Left colon (tissue), 2 donors: Measurements from ENCODE around the gene CEBPA. TPM values are rescaled to one million over a fixed set of nuclear protein-coding genes. Genes with fewer than 3 reads are reported as not detected.

Experiments used
- ATAC-seq: fragments of 200-7000 bp; cut with Tn5 transposase; one replicate; pipeline ENCODE4 v1.9.1; 2020; ENCODE audit warnings: mild to moderate bottlenecking, moderate library complexity
- DNase-seq, 2 donors: peaks; one replicate each; pipeline ENCODE4 v3.0.0-alpha.2; 2020
- intact Hi-C, 2 donors: fragments of 100-400 bp; cut with DNase I in 1 of 2; cut with micrococcal nuclease in 1 of 2; formaldehyde crosslinking; loops; one replicate each; pipeline versions ENCODE4 v1.11.2 to v1.14.0; 2022; cut with DNase I, micrococcal nuclease
- long read RNA-seq: library from polyadenylated mRNA; unstranded; transcript quantifications from one replicate; pipeline ENCODE4 v2.0.0, GENCODE V29; 2021
- total RNA-seq, 2 donors: library from RNA; stranded (reverse); fragmentation: NEBNext Ultra II Directional; extraction: Animal tissue kit (Norgen Biotek cat#: 25700); gene quantifications; one replicate each; pipeline ENCODE4 v1.2.1, GENCODE V29; 2021
- donor health status: DM: no; HTN: no; CAD: no.
- donor health status: DM: yes; HTN: yes; CAD: no.

CEBPA gene
- total RNA-seq, result 10 to 100 TPM; 70.6 to 73.5 TPM
- long read RNA-seq, transcript CEBPA-201 (1 exons, 2,631 nt), result major isoform, 192 of 192 reads
- long read RNA-seq, partial matches to known transcripts, result 0 of 192 reads
- long read RNA-seq, other reads (novel, unspliced or antisense), result 0 of 192 reads

DNA sequence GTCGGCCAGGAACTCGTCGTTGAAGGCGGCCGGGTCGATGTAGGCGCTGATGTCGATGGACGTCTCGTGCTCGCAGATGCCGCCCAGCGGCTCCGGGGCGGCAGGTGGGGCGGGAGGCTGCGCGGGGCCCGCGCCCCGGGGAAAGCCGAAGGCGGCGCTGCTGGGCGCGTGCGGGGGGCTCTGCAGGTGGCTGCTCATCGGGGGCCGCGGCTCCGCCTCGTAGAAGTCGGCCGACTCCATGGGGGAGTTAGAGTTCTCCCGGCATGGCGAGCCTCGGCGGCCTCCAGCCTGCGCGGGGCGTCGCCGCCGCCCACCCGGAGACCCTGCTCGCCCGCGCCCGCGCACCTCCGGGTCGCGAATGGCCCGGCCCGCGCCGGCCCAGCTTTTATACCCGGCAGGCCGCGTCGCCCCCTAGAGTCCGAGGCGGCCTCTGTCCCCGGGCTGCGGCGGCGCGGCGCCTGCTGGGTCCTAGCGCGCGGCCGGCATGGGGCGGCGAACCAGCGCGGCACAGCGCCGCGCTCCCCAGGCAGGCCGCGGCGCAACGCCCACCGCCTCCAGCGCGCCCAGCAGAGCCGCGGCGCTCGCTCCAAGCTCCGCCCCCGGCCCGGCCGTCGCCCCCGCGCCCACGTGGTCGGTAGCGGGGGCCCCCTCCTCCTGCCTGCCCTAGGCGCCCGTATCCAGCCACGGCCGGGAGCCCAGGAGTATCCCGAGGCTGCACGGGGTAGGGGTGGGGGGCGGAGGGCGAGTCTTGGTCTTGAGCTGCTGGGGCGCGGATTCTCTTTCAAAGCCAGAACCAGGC, at the start of gene CEBPA:
Gene CEBPA (minus strand): TSS at position 360 of the 799 bp plus-strand sequence. CDS start 120 bp downstream, at position 240.
- ATAC-seq, result peak; percentile 63

DNA sequence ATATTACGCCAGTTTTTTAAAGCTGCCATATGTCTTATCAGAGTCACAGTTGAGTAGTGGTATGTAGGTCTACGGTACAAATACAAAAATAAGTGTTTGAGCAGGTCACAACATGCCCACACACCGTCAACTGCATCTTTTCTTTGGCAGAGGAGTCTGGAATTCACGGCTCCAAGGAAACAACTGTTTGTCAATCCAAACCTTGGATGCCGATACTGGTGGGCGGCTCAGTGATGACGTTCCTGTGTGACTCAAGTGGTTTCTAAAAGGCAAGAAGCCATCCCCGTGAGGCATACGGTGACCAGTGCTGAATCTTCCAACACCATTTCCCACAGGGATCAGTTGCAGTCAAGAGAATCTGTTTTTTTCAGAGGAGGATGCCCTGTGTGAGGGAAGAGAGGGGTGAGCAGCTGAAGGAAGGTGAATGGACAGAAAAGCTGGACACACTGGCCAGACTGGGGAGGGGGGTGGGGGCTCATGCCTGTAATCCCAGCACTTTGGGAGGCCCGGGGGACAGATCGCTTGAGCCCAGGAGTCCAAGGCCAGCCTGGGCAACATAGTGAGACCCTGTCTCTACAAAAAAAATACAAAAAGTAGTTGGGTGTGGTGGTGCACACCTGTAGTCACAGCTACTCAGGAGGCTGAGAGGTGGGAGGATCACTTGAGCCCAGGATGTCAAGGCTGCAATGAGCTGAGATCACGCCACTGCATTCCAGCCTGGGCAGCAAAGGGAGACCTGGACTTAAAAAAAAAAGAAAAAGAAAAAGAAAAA, 48.4 kb upstream of the CEBPA start:
- DNase-seq (no peak), ATAC-seq (no peak)
- intact Hi-C loops, result no loop called here

More for the DNA sequence above, at the start of gene CEBPA:
- intact Hi-C loops, result loop anchor here in 1 of 2 donors (10.0 kb wide), 1 partner anchor 128 kb away; no protein-coding TSS in a partner anchor
- peak; percentile 78 to 85 for DNase-seq

DNA sequence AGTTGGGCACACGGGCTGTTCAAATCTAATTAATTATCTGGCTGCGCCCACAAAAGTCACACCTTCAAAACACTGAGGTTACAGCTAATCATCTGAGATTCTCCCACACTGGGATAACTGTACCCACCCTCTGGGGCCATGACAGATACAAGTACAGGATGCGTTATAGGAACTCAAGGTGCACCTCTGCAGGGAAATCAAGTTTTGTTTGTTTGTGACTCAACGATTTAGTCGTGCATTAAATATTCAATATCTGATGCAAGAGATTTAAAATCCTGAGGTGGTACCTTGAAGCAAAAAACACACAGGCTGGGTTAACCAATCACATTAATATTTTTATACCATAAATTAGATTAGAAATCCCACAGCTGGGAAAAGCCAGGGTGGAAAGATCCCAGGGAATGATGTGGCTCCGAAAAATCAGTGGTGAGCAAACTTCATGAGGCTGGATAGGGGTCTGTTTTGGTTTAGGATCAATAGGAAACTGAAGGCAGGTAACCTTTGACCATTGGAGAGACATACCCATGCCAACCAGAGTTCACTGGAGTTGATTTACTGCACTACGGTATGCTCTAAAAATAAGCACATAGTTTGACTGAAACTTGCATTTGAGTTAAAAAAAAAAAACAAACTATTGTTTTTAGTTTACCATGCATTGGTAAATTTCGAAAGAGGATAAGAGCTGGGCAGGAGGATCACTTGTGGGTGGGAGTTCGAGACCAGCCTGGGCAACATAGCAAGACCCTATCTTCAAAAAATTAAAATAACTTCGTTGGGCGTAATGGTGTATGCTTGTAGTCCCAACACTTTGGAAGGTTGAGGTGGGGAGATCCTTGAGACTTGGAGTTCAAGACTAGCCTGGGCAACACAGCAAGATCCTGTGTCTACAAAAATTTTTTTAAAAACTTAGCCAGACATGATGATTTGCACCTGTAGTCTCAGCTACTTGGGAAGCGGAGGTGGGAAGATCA, 47.3 kb upstream of the CEBPA start:
- DNase-seq (no peak), ATAC-seq (no peak)
- intact Hi-C loops, result no loop called here

DNA sequence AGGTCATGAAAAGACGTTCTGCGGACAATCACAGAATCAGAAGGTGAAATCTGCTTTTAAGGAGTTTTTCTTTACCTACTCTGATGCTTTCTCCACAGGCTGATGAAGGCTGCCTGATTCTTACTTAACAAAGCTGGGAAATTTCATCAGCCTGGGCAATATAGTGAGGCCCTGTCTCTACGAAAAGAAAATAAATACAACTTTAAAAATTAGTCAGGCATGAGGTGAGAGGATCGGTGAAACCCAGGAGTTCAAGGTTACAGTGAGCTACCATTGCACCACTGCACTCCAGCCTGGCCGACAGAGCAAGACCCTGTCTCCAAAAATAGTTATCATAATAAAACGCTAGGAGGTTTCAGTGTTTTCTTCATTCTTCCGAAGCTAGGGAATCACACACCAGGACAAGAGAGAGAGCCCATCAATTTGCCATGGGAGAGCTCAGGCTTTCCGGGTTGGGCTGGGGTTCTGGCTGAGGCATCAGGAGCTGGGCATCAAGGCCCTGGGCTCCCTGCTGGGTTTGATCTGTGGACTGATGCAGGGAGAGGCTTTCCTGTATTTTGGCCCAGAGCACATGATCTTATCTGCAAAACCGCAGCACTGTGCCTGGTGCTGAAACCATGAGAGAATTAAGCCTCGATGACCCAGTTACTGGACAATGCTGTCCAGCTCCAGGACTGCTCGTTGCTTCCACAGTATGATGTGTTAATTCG, 46.1 kb upstream of the CEBPA start:
- ATAC-seq, result no peak
- no peak for DNase-seq
- intact Hi-C loops, result no loop called here

DNA sequence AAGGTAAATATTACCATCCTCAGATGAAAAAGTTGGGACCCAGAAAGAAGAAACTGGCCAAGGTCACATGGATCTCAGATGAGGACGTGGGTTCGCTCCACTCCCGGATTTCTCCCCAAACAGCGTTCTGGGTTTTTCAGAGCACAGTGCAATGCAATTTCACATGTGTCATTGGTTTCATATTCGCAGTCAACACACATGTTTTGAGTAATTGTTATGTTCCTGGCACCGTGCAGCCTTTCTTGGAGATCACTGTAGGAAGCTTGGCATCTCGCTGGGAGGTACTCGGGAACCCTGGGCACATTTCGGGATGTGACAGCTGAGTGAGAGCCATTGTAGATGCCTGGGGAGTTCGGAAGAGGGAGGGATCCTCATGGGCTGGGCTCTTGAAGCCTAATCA, 45.0 kb upstream of the CEBPA start:
- no peak for DNase-seq
- intact Hi-C loops, result no loop called here
- ATAC-seq, result no peak

DNA sequence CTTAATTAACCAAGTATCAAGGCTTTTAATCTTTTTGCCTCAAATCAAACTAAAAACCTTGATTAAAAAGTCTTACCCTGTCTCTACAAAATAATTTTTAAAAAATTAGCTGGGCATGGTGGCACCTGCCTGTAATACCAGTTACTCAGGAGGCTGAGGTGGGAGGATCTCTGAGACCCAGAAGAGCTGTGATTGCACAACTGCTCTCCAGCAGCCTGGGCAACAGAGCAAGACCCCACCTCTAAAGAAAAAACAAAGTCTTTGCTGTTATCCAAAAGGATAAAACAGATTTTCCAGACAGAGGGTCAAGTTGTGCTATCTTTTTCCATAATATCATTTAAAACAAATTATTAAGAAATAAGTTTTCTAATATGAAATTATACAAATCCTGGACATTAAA, 44.3 kb upstream of the CEBPA start:
- no peak for DNase-seq
- ATAC-seq, result no peak
- intact Hi-C loops, result no loop called here

DNA sequence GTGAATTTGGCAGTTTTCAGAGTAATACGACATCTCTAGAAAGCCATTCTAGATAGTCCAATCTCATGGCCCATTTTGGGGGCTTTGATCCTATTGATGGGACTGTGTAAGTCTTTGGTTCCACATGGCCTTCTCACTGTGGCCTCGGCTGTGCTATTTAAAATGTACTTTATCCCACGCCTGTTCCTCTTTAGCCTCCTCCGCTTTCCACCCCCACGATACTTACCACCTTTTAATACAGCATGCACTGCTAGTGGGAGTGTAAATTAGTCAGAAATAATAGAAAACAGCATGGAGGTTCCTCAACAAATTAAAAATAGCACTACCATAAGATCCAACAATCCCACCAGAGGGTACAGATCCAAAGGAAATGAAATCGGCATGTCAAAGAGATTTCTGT, 42.8 kb upstream of the CEBPA start:
- DNase-seq, result no peak
- intact Hi-C loops, result no loop called here
- ATAC-seq, result no peak

DNA sequence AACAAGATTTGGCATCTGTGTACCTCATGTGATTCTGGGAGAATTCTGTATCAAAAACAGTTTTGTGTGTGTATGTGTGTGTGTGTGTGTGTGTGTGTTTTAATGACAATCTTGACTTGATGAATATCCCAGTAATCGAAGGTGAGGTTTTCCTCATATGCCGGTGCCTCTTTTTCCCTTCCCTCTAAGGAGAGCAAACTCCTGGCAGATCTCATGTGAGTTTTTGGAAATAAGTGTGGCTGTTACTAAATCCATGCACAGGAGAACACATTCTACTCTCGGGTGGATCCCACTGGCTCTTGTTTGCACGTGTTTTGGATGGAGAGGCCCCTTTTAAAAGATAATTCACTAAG, 42.2 kb upstream of the CEBPA start:
- DNase-seq, result no peak

DNA sequence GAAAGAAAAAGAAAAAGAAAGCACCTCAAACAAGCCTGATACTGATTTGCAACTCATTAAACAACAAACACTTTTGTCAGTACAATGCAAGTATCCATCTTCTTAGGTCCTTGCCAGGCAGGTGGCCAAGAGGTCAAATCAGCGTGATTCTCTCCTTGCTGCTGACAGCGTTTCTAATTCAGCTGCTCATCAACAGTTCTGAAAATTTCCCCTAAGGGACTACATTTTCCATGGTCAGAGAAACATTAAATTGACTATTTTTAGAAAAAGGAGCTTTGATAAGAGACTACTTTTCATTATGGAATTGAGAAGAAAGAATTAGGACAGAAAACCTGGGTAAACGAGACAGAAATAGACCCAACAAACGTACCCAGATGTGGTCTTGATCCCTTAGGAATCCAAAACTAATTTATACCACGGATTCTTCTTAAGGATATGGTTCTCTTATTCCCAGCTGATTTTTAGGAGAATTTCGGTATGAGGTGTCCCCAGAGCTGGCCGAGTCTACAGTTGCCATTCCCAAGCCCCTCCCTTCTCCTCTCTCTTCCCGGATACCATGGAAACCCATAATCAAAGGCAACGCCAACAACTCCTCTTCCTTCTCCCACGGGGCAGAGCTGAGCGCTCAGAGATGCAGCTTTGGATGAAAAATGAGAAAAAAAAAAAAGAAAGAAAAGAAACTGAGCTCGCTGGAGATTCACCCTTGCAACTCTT, 41.7 kb upstream of the CEBPA start:
- DNase-seq (no peak), ATAC-seq (peak; percentile 43)
- intact Hi-C loops, result no loop called here

More for the DNA sequence above, 42.2 kb upstream of the CEBPA start:
- intact Hi-C loops, result no loop called here
- no peak for ATAC-seq

DNA sequence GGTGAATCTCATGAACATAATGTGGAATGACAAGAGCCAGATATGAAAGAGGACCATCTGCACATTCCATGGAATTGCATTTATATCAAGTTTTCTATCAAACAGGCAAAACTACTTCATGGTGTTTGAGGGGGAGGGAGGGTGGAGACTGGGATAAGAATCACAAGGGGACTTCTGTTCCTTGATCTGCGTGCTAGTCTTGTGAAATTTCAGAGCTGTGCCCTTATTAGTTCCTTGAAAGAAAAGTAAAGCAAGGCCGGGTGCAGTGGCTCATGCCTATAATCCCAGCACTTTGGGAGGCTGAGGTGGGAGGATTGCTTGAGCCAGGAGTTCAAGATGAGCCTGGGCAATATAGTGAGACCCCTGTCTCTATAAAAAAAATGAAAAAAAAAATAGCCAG, 41.0 kb upstream of the CEBPA start:
- ATAC-seq, result no peak
- DNase-seq, result no peak
- intact Hi-C loops, result no loop called here

DNA sequence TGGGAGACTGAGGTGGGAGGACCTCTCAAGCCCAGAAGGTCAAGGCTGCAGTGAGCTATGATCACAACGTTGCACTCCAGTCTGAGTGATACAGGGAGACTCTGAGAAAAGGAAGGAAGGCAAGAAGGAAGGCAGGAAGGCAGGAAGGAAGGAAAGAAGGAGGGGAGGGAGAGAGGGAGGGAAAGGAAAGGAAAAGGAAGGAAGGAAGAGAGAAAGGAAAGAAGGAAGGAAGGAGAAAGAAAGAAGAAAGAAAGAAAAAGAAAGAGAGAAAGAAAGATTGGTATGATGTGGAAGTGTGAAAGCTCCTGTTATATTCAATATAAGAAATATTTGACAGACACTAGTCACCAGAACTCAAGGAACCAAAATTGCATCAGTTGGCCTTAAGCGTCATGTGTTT, 38.7 kb upstream of the CEBPA start:
- no peak for DNase-seq
- no peak for ATAC-seq
- intact Hi-C loops, result no loop called here

DNA sequence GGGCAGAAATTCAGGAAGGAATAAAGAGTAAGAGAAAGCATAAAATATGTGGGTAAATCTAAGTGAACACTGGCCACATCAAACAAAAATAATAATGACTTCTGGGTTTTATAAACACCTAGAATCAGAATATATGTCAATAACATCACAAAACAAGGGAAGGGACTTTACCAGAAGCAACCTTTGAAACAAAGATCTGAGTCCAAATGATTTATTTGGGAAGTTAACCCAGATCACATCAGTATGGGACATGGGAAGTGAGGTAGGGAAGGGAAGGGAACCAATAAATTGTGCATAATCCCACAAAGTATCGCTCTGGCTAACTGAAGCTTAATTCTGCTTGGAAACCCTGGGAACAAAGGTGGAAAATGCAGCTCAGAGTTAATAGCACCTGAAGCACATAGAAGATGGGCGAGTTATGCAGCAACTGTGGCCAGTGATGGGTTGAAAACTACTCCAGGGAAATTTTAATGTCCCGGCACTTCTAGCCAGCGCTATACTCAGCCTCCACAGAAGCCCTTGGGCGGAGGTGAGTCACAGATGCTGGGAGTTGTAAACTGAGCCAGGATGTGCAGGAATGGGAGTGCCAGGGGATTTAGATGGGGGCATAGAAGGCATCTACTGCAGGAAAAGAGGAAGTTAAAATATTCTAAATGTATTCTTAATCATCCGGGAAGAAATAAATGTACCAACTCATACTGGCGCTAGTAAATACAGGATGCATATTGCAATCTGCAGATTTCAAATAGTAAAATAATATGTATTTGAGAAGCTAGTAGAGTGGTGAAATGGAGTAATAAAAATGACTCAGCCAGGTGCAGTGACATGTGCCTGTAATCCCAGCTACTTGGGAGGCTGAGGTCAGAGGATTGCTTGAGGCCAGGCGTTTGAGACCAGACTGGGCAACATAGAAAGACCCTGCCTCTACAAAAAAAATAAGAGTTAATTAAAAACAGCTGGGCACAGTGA, 37.0 kb upstream of the CEBPA start:
- ATAC-seq (peak; percentile 82), DNase-seq (no peak)

DNA sequence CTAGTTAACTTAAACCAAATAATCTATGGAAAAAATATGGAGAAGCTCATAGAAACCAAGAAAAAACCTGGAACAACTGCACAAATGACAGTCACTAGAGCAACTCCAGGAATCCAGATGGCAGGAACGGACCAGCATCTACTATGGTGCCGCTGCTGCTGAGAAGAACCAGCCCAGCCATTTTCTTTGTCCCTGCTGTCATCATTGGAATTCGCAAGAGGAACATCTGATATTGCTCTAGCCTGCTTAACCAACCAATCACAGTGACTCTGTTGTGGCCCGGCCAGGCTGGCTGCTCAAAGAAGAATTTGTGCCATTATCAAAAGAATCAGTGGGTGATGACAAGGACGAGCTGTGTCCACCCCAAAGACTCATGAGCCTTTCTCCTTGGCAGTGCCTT, 33.1 kb upstream of the CEBPA start:
- no peak for DNase-seq
- intact Hi-C loops, result no loop called here
- no peak for ATAC-seq

More for the DNA sequence above, 37.0 kb upstream of the CEBPA start:
- intact Hi-C loops, result no loop called here

DNA sequence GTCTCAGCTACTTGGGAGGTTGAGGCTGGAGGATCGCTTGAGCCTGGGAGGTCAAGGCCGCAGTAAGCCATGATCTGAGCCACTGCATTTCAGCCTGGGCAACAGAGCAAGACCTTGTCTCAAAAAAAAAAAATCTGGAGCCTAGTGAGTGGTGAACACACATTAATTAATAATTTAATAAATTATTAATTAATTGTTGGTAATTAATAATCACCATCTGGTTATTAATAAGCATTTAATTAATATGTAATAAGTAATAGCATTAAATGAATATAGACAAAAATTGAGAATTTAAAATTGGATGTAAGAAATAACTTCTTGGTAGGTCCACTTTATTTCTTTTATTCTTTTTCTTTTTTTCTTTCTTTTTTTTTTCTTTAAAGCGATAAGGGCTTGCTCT, 31.9 kb upstream of the CEBPA start:
- DNase-seq (no peak), ATAC-seq (no peak)
- intact Hi-C loops, result no loop called here

DNA sequence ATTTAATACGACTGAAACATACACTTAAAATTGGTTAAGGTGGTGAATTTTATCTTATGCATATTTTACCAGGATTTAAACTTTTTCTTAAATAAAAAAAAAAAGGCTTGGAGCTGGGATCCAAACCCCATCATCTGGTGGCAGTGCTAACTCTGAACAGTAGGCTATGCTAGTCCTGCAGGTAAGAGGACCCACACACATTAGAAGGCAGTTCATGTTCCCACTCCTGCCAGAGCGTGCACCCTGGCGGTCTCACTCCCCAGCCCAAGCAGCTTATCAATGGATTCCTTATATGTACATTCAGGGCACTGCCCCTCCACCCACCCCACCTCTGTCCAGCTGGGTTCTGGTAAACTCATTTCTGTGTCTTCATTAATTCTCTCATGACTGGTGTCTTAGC, 31.3 kb upstream of the CEBPA start:
- DNase-seq (no peak), ATAC-seq (peak; percentile 41)
- intact Hi-C loops, result no loop called here

DNA sequence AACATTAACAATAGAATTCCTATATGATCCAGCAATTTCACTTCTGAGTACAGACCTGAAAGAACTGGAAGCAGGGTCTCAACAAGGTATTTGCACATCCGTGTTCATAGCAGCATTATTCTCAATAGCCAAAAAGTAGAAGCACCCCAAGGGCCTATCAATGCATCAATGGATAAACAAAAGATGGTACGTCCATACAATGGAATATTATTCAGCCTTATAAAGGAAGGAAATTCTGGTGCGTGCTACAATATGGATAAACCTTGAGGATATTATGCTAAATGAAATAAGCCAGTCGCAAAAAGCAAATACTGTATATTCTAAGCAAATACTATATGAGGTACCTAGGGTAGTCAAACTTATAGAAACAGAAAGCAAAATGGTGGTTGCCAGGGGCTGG, 30.8 kb upstream of the CEBPA start:
- ATAC-seq (no peak), DNase-seq (no peak)
- intact Hi-C loops, result no loop called here

DNA sequence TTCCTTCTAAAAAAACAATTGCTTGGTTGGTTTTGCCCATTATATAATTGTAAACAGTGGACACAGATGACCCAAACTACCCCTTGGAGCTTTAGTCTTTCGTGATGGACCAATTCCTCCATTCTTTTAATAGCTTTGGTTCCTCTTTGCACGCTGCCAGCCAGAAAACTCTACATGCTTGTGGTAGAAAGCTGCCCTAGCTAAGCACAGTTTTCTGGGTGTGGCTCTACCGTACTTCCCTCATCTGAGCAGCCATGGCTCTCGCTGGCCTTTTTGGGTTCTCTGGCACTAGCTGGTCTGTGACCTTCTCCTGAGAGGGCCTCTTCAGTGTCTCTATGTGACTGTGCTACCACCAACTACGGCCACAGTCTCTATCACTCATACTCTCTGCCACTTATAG, 29.9 kb upstream of the CEBPA start:
- no peak for ATAC-seq
- intact Hi-C loops, result no loop called here

More for the DNA sequence above, 29.9 kb upstream of the CEBPA start:
- no peak for DNase-seq
